WTC11 (cell line): ENCODE data around the gene ERGIC2. TPM values are rescaled to one million over a fixed set of nuclear protein-coding genes. Genes with fewer than 3 reads are reported as not detected.

Experiments
- ATAC-seq: fragments of 200-7000 bp; cut with Tn5 transposase; 2 replicates; pipeline ENCODE4 v1.10.0; 2021; ENCODE audit warnings: mild to moderate bottlenecking, moderate library complexity
- CTCF ChIA-PET: fragments of 300-600 bp; sonication (Branson Sonifier 250); formaldehyde crosslinking; loops from one replicate; lab custom pipeline; 2021; ENCODE audit warnings: antibody characterized with exemption; lab: Charles Lee
- POLR2A ChIA-PET: fragments of 350-600 bp; sonication (Branson Sonifier 250); formaldehyde crosslinking; loops from one replicate; lab custom pipeline; 2021; ENCODE audit warnings: antibody characterized with exemption; lab: Charles Lee
- DNase-seq: peaks from one replicate; pipeline ENCODE4 v3.0.0; 2021; ENCODE audit warnings: low spot score
- H3K27ac Mint-ChIP-seq: 2 replicates; pipeline ENCODE4 v1.8.0; 2021; ENCODE audit warnings: mixed read lengths
- H3K27me3 Mint-ChIP-seq: 2 replicates; pipeline ENCODE4 v1.8.0; 2021; ENCODE audit warnings: low read depth, mild to moderate bottlenecking, moderate library complexity, mixed read lengths
- H3K36me3 Mint-ChIP-seq: 2 replicates; pipeline ENCODE4 v1.8.0; 2021; ENCODE audit warnings: mixed read lengths
- H3K4me1 Mint-ChIP-seq: 2 replicates; pipeline ENCODE4 v1.8.0; 2022; ENCODE audit warnings: mixed read lengths
- H3K4me3 Mint-ChIP-seq: 2 replicates; pipeline ENCODE4 v1.8.0; 2021; ENCODE audit warnings: mild to moderate bottlenecking, moderate library complexity, mixed read lengths
- H3K9me3 Mint-ChIP-seq: 2 replicates; pipeline ENCODE4 v1.8.0; 2021; ENCODE audit warnings: mixed read lengths
- ATF1 ChIP-seq: sonication (generic); formaldehyde crosslinking; IDR thresholded peaks from 2 replicates; pipeline ENCODE4 v1.8.1; 2023; ENCODE audit warnings: mild to moderate bottlenecking, moderate library complexity, missing genetic modification reagents
- CREB1 ChIP-seq: sonication (generic); formaldehyde crosslinking; IDR thresholded peaks from 2 replicates; pipeline ENCODE4 v1.8.0; 2023; ENCODE audit warnings: mild to moderate bottlenecking, missing genetic modification reagents
- FOXK1 ChIP-seq: sonication (generic); formaldehyde crosslinking; IDR thresholded peaks from 2 replicates; pipeline ENCODE4 v1.8.0; 2022; ENCODE audit warnings: mild to moderate bottlenecking, moderate library complexity, missing genetic modification reagents
- GABPB1 ChIP-seq: sonication (generic); formaldehyde crosslinking; IDR thresholded peaks from 2 replicates; pipeline ENCODE4 v1.8.1; 2023; ENCODE audit warnings: mild to moderate bottlenecking, missing genetic modification reagents
- JUN ChIP-seq: sonication (generic); formaldehyde crosslinking; IDR thresholded peaks from 2 replicates; pipeline ENCODE4 v1.8.0; 2023; ENCODE audit warnings: mild to moderate bottlenecking, missing genetic modification reagents
- MYBL2 ChIP-seq: sonication (generic); formaldehyde crosslinking; IDR thresholded peaks from 2 replicates; pipeline ENCODE4 v1.8.1; 2023; ENCODE audit warnings: mild to moderate bottlenecking, moderate library complexity, missing genetic modification reagents
- SOX15 ChIP-seq: fragments of 250-450 bp; sonication (Bioruptor Pico); IDR thresholded peaks from 2 replicates; pipeline ENCODE4 v1.9.0; 2021; ENCODE audit warnings: mild to moderate bottlenecking
- TEAD4 ChIP-seq: sonication (generic); formaldehyde crosslinking; IDR thresholded peaks from 2 replicates; pipeline ENCODE4 v1.8.0; 2022; ENCODE audit warnings: mild to moderate bottlenecking, missing genetic modification reagents
- ZNF232 ChIP-seq: sonication (generic); formaldehyde crosslinking; IDR thresholded peaks from 2 replicates; pipeline ENCODE4 v1.8.0; 2022; ENCODE audit warnings: mild to moderate bottlenecking, missing genetic modification reagents
- ZNF263 ChIP-seq: sonication (generic); formaldehyde crosslinking; IDR thresholded peaks from 2 replicates; pipeline ENCODE4 v1.8.1; 2022; ENCODE audit warnings: low read depth, mild to moderate bottlenecking, moderate library complexity, missing genetic modification reagents
- ZNF423 ChIP-seq: fragments of 250-450 bp; sonication (Bioruptor Pico); IDR thresholded peaks from 2 replicates; pipeline ENCODE4 v2.1.2; 2022; ENCODE audit warnings: mild to moderate bottlenecking, moderate library complexity
- ZNF671 ChIP-seq: fragments of 250-450 bp; sonication (Bioruptor Pico); IDR thresholded peaks from 2 replicates; pipeline ENCODE4 v1.8.0; 2021; ENCODE audit warnings: mild to moderate bottlenecking
- total RNA-seq: library from RNA; stranded (reverse); gene quantifications from 3 replicates; pipeline ENCODE4 v1.2.3, GENCODE V29; 2021
- TF ChIP-seq, protein P1 (sequence below): sonication (generic); formaldehyde crosslinking; IDR thresholded peaks from 2 replicates; pipeline ENCODE4 v1.8.1; 2023; ENCODE audit warnings: mild to moderate bottlenecking, missing genetic modification reagents
- TF ChIP-seq, protein P2 (sequence below): fragments of 250-450 bp; sonication (Bioruptor Pico); IDR thresholded peaks from 2 replicates; pipeline ENCODE4 v1.9.0; 2021; ENCODE audit warnings: mild to moderate bottlenecking
- TF ChIP-seq, protein P3 (sequence below): sonication (generic); formaldehyde crosslinking; IDR thresholded peaks from 2 replicates; pipeline ENCODE4 v1.8.1; 2023; ENCODE audit warnings: mild to moderate bottlenecking, moderate library complexity, missing genetic modification reagents
- TF ChIP-seq, protein P4 (sequence below): fragments of 250-450 bp; sonication (Bioruptor Pico); IDR thresholded peaks from 2 replicates; pipeline ENCODE4 v1.9.0; 2021; ENCODE audit warnings: mild to moderate bottlenecking, borderline replicate concordance
- TF ChIP-seq, protein P5 (sequence below): sonication (generic); formaldehyde crosslinking; IDR thresholded peaks from 2 replicates; pipeline ENCODE4 v1.8.0; 2022; ENCODE audit warnings: missing genetic modification reagents

ERGIC2 gene
- total RNA-seq, 1 experiment from 2014 or later = 51.4 TPM

DNA sequence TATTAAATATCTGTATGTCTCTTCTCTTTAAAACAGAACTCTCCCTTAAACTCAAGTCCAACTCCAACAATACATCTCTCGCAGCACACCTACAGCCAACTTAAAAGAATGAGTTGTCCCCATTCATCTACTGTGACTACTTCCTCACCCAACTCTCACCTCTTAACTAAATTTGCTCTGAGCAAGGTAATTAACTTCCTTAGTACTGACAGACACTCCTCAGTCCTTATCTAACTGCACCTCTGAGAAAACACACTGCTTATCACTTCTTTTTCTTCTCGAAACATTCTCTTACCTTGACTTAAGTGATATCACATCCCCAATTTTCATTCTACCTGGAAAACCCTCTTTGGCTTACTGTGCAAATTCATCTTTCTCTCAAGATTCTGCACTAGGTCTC, 7.0 kb downstream of the ERGIC2 start (continued):
- TF ChIP-seq, protein P1, sequence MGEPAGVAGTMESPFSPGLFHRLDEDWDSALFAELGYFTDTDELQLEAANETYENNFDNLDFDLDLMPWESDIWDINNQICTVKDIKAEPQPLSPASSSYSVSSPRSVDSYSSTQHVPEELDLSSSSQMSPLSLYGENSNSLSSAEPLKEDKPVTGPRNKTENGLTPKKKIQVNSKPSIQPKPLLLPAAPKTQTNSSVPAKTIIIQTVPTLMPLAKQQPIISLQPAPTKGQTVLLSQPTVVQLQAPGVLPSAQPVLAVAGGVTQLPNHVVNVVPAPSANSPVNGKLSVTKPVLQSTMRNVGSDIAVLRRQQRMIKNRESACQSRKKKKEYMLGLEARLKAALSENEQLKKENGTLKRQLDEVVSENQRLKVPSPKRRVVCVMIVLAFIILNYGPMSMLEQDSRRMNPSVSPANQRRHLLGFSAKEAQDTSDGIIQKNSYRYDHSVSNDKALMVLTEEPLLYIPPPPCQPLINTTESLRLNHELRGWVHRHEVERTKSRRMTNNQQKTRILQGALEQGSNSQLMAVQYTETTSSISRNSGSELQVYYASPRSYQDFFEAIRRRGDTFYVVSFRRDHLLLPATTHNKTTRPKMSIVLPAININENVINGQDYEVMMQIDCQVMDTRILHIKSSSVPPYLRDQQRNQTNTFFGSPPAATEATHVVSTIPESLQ (CRISPR knock-in tag) = no peak
- TF ChIP-seq ATF1 = no peak
- TF ChIP-seq GABPB1 (CRISPR knock-in tag) = no peak
- TF ChIP-seq SOX15 (CRISPR knock-in tag) = no peak

DNA sequence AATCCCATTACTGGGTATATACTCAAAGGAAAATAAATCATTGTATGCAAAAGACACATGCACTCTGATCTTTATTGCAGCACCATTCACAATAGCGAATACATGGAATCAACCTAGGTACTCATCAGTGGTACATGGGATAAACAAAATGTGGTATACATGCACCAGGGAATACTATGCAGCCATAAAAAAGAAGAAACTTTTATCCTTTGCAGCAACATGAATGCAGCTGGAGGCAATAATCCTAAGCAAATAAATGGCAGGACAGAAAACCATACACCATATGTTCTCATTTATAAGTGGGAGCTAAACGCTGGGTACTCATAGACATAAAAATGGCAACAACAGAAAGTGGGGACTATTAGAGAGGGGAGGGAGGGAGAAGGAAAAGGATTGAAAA, 15.9 kb downstream of the ERGIC2 start:
- Mint-ChIP-seq H3K27me3 (no peaks in the 10 kb centered on the region), H3K9me3 (peaks cover 6% of the 10 kb centered on the region; the same call in 1 of the 2 replicates), H3K27ac (no peak overlapping the region), H3K4me1 (no peaks in the 10 kb centered on the region), H3K36me3 (peaks cover 40% of the 10 kb centered on the region), H3K4me3 (no peak overlapping the region)
- DNase-seq = no peak
- no peak for ATAC-seq
- ChIA-PET CTCF (no interaction called here), POLR2A (no interaction called here)
- TF ChIP-seq, protein P2, sequence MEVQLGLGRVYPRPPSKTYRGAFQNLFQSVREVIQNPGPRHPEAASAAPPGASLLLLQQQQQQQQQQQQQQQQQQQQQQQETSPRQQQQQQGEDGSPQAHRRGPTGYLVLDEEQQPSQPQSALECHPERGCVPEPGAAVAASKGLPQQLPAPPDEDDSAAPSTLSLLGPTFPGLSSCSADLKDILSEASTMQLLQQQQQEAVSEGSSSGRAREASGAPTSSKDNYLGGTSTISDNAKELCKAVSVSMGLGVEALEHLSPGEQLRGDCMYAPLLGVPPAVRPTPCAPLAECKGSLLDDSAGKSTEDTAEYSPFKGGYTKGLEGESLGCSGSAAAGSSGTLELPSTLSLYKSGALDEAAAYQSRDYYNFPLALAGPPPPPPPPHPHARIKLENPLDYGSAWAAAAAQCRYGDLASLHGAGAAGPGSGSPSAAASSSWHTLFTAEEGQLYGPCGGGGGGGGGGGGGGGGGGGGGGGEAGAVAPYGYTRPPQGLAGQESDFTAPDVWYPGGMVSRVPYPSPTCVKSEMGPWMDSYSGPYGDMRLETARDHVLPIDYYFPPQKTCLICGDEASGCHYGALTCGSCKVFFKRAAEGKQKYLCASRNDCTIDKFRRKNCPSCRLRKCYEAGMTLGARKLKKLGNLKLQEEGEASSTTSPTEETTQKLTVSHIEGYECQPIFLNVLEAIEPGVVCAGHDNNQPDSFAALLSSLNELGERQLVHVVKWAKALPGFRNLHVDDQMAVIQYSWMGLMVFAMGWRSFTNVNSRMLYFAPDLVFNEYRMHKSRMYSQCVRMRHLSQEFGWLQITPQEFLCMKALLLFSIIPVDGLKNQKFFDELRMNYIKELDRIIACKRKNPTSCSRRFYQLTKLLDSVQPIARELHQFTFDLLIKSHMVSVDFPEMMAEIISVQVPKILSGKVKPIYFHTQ (CRISPR knock-in tag) = no peak
- TF ChIP-seq JUN (CRISPR knock-in tag) = no peak
- TF ChIP-seq, protein P3, sequence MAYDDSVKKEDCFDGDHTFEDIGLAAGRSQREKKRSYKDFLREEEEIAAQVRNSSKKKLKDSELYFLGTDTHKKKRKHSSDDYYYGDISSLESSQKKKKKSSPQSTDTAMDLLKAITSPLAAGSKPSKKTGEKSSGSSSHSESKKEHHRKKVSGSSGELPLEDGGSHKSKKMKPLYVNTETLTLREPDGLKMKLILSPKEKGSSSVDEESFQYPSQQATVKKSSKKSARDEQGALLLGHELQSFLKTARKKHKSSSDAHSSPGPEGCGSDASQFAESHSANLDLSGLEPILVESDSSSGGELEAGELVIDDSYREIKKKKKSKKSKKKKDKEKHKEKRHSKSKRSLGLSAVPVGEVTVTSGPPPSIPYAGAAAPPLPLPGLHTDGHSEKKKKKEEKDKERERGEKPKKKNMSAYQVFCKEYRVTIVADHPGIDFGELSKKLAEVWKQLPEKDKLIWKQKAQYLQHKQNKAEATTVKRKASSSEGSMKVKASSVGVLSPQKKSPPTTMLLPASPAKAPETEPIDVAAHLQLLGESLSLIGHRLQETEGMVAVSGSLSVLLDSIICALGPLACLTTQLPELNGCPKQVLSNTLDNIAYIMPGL (CRISPR knock-in tag) = no peak
- TF ChIP-seq, protein P4, sequence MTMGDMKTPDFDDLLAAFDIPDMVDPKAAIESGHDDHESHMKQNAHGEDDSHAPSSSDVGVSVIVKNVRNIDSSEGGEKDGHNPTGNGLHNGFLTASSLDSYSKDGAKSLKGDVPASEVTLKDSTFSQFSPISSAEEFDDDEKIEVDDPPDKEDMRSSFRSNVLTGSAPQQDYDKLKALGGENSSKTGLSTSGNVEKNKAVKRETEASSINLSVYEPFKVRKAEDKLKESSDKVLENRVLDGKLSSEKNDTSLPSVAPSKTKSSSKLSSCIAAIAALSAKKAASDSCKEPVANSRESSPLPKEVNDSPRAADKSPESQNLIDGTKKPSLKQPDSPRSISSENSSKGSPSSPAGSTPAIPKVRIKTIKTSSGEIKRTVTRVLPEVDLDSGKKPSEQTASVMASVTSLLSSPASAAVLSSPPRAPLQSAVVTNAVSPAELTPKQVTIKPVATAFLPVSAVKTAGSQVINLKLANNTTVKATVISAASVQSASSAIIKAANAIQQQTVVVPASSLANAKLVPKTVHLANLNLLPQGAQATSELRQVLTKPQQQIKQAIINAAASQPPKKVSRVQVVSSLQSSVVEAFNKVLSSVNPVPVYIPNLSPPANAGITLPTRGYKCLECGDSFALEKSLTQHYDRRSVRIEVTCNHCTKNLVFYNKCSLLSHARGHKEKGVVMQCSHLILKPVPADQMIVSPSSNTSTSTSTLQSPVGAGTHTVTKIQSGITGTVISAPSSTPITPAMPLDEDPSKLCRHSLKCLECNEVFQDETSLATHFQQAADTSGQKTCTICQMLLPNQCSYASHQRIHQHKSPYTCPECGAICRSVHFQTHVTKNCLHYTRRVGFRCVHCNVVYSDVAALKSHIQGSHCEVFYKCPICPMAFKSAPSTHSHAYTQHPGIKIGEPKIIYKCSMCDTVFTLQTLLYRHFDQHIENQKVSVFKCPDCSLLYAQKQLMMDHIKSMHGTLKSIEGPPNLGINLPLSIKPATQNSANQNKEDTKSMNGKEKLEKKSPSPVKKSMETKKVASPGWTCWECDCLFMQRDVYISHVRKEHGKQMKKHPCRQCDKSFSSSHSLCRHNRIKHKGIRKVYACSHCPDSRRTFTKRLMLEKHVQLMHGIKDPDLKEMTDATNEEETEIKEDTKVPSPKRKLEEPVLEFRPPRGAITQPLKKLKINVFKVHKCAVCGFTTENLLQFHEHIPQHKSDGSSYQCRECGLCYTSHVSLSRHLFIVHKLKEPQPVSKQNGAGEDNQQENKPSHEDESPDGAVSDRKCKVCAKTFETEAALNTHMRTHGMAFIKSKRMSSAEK (CRISPR knock-in tag) = no peak
- no peak for TF ChIP-seq CREB1 (CRISPR knock-in tag)

DNA sequence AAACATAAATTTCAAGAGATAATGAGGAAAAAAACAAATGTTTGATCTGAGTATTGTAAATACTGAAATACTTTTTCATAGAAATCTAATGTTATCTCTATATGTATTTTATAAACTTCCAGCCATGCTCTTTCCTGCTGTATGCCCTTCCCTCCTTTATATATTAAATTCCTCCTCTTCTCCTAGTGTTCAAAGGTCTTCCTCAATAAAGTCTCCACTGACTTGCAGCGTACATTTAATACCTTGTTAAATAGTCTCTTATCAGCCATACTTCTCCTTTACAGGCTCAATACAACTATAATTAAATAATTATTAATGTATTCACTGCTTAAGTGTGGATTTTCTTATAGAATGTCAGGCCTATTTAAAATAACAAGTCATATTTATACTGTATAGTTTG, 26.0 kb downstream of the ERGIC2 start:
- H3K4me1 Mint-ChIP-seq = no peaks in the 10 kb centered on the region
- H3K9me3 Mint-ChIP-seq = no peaks in the 10 kb centered on the region
- no peak for TF ChIP-seq ZNF423 (CRISPR knock-in tag)
- TF ChIP-seq FOXK1 (CRISPR knock-in tag) = no peak
- TF ChIP-seq ZNF263 (CRISPR knock-in tag) = no peak
- TF ChIP-seq, protein P5, sequence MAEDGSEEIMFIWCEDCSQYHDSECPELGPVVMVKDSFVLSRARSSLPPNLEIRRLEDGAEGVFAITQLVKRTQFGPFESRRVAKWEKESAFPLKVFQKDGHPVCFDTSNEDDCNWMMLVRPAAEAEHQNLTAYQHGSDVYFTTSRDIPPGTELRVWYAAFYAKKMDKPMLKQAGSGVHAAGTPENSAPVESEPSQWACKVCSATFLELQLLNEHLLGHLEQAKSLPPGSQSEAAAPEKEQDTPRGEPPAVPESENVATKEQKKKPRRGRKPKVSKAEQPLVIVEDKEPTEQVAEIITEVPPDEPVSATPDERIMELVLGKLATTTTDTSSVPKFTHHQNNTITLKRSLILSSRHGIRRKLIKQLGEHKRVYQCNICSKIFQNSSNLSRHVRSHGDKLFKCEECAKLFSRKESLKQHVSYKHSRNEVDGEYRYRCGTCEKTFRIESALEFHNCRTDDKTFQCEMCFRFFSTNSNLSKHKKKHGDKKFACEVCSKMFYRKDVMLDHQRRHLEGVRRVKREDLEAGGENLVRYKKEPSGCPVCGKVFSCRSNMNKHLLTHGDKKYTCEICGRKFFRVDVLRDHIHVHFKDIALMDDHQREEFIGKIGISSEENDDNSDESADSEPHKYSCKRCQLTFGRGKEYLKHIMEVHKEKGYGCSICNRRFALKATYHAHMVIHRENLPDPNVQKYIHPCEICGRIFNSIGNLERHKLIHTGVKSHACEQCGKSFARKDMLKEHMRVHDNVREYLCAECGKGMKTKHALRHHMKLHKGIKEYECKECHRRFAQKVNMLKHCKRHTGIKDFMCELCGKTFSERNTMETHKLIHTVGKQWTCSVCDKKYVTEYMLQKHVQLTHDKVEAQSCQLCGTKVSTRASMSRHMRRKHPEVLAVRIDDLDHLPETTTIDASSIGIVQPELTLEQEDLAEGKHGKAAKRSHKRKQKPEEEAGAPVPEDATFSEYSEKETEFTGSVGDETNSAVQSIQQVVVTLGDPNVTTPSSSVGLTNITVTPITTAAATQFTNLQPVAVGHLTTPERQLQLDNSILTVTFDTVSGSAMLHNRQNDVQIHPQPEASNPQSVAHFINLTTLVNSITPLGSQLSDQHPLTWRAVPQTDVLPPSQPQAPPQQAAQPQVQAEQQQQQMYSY = no peak
- TF ChIP-seq ZNF232 (CRISPR knock-in tag) = no peak
- TF ChIP-seq TEAD4 (CRISPR knock-in tag) = no peak
- no peak for TF ChIP-seq ZNF671 (CRISPR knock-in tag)
- no peak for TF ChIP-seq MYBL2 (CRISPR knock-in tag)
- TF ChIP-seq, protein P2 (CRISPR knock-in tag) = no peak

More for the DNA sequence above, 26.0 kb downstream of the ERGIC2 start:
- ATAC-seq (no peak), DNase-seq (no peak)
- H3K36me3 Mint-ChIP-seq = no peaks in the 10 kb centered on the region
- H3K4me3 Mint-ChIP-seq = no peak overlapping the region
- H3K27ac Mint-ChIP-seq = no peak overlapping the region
- H3K27me3 Mint-ChIP-seq = no peaks in the 10 kb centered on the region
- ChIA-PET CTCF (no interaction called here), POLR2A (no interaction called here)
